ENCODE measurements around the gene ARRDC2. TPM values are rescaled to one million over a fixed set of nuclear protein-coding genes. Genes with fewer than 3 reads are reported as not detected.

The ARRDC2 gene
- total RNA-seq, 1 donor from 2014 or later = 6.3 TPM

DNA sequence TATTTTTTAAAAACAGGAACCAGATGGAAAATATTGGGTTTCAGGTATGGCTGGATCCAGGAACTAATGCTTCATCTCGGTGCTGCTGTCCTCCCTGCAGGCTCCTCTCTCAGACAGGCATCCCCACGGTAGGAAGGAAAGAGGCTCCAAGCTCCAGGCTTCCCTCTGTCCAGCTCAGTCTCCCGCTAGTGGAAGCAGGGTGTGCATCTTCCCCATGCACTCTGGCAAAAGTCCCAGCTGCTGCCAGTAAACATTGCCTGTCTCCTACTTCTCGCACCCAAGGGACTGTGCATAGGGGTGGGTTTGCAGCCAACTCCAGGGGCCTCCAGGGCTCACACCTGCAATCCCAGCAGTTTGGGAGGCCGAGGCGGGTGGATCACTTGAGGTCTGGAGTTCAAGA is 49.6 kb downstream of the ARRDC2 start:
- no peak for DNase-seq (ENCODE audit: low spot score)

DNA sequence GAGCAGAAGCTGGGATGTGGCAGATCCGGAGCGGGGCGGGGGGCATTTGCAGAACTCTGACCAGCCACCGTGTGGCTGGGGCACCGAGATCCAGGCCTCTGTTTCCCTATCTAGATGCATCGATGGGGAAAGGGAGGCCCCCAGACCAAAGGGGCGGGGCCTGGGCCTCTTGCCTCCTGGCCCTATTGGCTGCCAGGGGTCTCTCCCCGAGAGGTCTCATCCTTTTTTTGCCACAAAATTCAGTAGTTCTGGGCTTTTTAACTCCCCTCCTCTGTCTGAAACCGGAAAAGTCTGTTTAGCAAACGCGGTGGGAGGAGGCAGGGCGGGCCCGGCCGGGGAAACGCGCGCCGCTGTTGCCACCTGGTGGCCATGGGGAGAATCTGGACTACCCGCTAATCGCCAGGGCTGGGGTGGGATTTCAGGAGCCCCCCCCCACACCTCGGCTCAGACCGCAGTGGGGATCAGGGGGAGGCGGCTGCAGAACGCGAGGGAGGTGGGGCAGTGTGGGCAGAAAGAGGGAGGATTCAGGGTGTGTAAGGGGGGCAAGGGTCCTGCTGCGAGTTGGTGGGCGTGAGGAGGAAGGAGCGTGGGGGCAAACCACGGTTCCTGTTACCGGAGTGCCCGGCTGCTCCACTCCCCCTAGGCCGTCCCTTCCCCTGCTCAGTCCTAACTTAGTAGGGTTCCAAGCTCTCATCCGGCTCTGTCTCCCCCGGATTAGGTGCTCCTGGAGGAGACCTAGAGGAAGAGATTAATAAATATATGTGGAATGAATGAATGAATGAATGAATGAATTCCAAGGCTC is 50.4 kb downstream of the ARRDC2 start:
- peak; percentile 84 for DNase-seq (ENCODE audit: low spot score)

GRCh38 chr19:18059297-18059696 is 51.3 kb downstream of the ARRDC2 start:
- DNase-seq (ENCODE audit: low spot score) = no peak

GRCh38 chr19:18059902-18060301 is 51.9 kb downstream of the ARRDC2 start:
- DNase-seq (ENCODE audit: low spot score) = no peak

DNA sequence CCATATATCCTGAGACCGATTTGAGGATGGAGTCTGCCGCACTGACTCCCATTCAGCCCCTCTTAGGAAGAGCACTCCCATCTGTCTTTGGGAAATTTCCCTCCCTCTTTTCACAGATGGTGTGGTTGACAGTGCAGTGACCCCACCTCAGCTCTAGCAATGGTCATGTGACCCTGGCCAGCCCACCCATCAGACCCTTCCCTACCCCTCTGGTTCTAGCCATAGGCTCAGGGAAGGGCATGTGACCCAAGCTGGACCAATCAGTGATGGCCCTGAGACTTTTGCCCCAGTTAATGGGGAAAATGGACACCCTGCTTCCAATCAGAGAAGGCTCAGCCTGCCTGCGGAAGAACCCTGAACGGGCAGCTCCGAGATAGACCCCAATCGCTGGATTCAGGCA is 52.5 kb downstream of the ARRDC2 start:
- DNase-seq (ENCODE audit: low spot score) = no peak

DNA sequence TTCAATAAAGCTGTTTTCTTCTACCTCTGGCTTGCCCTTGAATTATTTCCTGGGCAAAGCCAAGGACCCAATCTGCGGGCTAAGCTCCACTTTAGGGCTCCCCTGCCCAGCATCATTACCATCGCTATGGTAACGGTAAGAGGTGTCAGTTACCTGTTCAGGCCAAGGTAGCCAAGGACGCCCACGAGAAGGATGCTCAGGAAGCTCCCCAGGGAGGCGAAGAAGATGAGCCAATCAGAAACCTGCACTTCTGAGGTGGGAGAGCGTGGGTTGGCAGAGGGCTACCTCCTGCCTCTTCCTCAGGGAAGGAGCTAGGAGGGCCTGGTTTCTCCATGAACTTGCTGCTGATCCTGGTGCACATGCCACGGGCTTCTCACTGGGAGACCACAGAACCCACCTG is 54.1 kb downstream of the ARRDC2 start:
- DNase-seq (ENCODE audit: low spot score) = no peak

DNA sequence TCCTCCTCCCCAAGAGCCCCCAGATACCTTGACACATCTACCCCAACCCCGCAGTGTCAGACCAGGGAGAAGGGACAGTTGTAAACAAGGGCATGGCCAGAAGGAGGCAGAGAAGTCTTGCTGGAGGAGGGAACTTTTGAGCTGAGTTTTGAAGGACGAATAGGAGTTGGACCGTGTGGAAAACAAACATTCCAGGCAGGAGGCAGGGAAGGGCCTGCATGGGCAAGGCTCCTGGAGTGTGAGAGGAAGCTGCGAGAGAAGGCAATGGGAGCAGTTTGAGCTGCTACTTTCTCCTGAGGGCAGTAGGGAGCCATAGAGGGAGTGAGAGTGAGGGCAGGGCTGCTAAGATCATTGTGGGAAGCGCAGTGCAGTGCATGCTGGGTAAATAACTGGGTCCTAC is 55.5 kb downstream of the ARRDC2 start:
- no peak for DNase-seq (ENCODE audit: low spot score)

Other genes starting within 250 kb of the ARRDC2 start
- gene B3GNT3, start 213.0 kb upstream of the ARRDC2 start, total RNA-seq (ENCODE audit: insufficient read depth, low replicate concordance) = 0.72 TPM
- gene INSL3, start 186.7 kb upstream of the ARRDC2 start, total RNA-seq (ENCODE audit: insufficient read depth, low replicate concordance) = not detected
- 32.7 TPM for gene JAK3, start 160.2 kb upstream of the ARRDC2 start, total RNA-seq (ENCODE audit: insufficient read depth, low replicate concordance)
- 957 TPM for gene RPL18A, start 148.3 kb upstream of the ARRDC2 start, total RNA-seq (ENCODE audit: insufficient read depth, low replicate concordance)
- not detected for gene SLC5A5, start 136.2 kb upstream of the ARRDC2 start, total RNA-seq (ENCODE audit: insufficient read depth, low replicate concordance)
- 11.8 TPM for gene CCDC124, start 75.2 kb upstream of the ARRDC2 start, total RNA-seq (ENCODE audit: insufficient read depth, low replicate concordance)
- 0.48 TPM for gene KCNN1, start 41.1 kb upstream of the ARRDC2 start, total RNA-seq (ENCODE audit: insufficient read depth, low replicate concordance)
- gene IL12RB1, start 78.8 kb downstream of the ARRDC2 start, total RNA-seq (ENCODE audit: insufficient read depth, low replicate concordance) = 0.72 TPM
- gene MAST3, start 89.6 kb downstream of the ARRDC2 start, total RNA-seq (ENCODE audit: insufficient read depth, low replicate concordance) = 2.2 TPM
- 16.1 TPM for gene PIK3R2, start 145.0 kb downstream of the ARRDC2 start, total RNA-seq (ENCODE audit: insufficient read depth, low replicate concordance)
- 4.3 TPM for gene IFI30, start 165.6 kb downstream of the ARRDC2 start, total RNA-seq (ENCODE audit: insufficient read depth, low replicate concordance)
- 9.4 TPM for gene MPV17L2, start 185.0 kb downstream of the ARRDC2 start, total RNA-seq (ENCODE audit: insufficient read depth, low replicate concordance)
- not detected for gene RAB3A, start 195.9 kb downstream of the ARRDC2 start, total RNA-seq (ENCODE audit: insufficient read depth, low replicate concordance)
- gene PDE4C, start 218.3 kb downstream of the ARRDC2 start, total RNA-seq (ENCODE audit: insufficient read depth, low replicate concordance) = 9.9 TPM

All from umbilical cord (tissue), 2 donors.